Retinal pigment epithelial cell (primary cell): ENCODE results near the gene PPP1R37.

Source experiments
- DNase-seq: peaks from one replicate; pipeline ENCODE4 v3.0.0-alpha.2; 2010; ENCODE audit warnings: low read depth
- H3K4me3 ChIP-seq: 2 replicates; pipeline ENCODE4 v1.5.1; 2011; ENCODE audit warnings: mild to moderate bottlenecking, low read length, control low read depth, moderate library complexity
- TF ChIP-seq, protein P1 (sequence below): conservative IDR thresholded peaks from 2 replicates; pipeline ENCODE4 v1.5.1; 2011; ENCODE audit warnings: low read depth, low read length, control low read depth, inconsistent platforms

The PPP1R37 gene

DNA sequence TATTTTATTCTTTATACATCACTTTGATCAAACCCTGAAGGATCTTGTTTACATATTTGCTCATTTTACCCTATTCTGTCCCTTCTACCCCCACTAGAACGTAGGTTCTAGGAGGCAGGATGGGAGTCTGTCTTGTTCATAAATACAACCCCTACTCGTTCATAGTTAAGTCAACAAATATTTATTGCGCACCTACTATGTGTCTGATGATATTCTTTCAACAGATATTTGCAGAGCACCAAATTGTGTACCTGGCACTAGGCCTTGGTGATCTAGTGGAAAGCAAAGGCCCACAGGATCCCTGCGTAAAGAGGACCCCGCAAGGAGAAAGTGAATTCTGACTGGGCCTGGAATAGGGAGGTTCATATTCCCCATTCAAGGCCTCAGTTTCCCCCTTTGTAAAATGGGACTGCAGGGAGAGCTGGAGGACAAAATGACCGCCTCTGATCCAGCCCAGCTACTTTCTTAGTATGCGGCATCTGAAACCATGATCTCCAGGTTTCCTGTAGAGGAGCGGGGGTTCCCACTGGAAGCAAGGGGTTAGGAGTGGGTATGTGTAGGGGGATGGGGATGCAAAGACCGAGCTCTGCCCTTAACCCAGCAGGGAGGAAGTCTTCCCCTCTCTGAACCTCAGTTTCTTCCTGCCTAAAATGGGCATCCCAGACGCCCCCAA lies 14.5 kb upstream of the PPP1R37 start:
- H3K4me3 ChIP-seq = peak overlapping the region; percentile 95
- no peak for DNase-seq
- TF ChIP-seq, protein P1, sequence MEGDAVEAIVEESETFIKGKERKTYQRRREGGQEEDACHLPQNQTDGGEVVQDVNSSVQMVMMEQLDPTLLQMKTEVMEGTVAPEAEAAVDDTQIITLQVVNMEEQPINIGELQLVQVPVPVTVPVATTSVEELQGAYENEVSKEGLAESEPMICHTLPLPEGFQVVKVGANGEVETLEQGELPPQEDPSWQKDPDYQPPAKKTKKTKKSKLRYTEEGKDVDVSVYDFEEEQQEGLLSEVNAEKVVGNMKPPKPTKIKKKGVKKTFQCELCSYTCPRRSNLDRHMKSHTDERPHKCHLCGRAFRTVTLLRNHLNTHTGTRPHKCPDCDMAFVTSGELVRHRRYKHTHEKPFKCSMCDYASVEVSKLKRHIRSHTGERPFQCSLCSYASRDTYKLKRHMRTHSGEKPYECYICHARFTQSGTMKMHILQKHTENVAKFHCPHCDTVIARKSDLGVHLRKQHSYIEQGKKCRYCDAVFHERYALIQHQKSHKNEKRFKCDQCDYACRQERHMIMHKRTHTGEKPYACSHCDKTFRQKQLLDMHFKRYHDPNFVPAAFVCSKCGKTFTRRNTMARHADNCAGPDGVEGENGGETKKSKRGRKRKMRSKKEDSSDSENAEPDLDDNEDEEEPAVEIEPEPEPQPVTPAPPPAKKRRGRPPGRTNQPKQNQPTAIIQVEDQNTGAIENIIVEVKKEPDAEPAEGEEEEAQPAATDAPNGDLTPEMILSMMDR = no peak

DNA sequence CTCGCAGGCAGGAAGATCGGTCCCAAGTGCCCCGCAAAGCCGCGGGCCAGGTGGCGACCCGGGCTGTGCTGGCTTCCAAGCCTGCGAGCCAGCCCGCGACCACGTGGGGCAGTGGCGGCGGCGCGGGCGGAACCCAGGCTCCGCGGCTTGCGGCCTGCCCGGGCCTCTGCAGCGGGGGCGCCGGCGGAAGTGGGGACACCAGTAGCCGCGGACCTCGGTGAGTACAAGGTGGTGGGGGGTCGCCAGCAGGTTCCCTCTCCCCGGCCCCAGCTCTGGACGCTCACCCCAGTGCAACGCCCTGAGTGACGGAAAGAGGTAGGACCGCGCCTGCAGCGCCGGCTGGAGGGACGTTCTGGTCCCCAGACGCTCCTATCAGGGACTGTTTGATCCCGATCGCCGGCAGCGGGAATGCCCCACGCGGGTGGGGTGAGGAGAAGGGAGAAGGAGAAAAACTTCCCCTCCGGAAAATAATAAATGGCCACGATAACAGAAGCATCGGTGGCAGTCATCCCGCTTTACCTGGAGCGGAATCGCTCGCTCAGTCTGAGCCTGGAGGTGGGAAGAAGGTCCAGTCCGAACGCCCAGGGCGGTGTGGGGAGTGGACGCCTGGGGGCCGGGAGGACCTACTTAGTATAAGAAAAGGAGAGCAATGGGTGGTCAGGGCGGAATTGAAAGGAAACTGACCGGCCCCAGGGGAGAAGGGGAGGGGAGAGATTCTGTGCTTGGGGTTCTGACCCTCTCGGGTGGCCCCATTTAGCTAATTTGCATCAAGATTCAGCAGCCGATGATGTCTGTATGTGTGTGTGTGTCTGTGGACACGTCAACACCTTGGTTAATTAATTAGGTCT lies 13.7 kb upstream of the PPP1R37 start, which contains the start of gene GEMIN7:
Gene GEMIN7 (plus strand): TSS at position 198 of the 848 bp plus-strand sequence. CDS start 10,855 bp downstream, outside the sequence.
- no peak for DNase-seq
- peak within 1 kb of the TSS; percentile 95 for H3K4me3 ChIP-seq
- TF ChIP-seq, protein P1 = no peak

DNA sequence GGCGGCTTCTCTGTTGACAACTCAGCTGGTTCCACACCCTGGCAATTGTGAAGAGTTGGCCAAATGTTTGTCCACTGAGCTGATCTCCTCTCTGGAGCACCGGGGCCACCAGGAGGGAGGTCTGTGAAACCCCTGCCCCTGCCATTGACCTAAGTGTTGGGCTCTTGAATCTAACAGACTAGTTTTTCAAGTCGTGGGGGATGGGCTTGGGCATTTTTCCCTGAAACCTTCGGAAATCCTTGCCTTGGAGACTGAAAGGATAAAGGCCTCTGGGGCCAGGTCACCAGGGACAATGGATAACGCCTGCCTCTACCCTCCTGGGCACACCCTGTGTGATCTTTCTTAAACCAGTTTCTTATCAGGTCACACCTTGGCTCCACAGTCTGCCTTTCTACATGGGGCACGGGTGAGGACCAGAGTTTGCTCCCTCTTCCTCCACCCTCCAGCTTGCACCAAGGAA lies 13.0 kb upstream of the PPP1R37 start:
- peak overlapping the region; percentile 95 for H3K4me3 ChIP-seq
- DNase-seq = no peak
- TF ChIP-seq, protein P1 = no peak

DNA sequence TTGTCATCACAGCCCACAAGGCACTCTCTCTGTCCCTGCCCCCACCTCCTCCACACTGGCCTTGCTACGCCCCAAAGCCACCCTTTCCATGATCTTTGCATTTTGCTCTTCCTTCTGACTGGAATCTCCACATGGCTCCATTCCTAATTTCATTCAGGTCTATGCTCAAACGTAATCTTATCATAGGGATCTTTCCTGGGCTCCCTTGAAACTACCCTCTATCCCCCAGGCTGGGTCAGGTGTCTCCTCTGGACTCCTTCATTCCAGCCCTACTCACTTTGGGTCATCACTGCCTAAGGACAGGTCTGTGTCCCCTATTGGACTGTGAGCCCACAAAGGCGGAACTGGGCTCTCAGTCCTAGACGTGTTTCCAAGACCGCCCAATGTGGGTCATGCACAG lies 10.8 kb upstream of the PPP1R37 start:
- H3K4me3 ChIP-seq = no peak overlapping the region
- TF ChIP-seq, protein P1 = no peak
- no peak for DNase-seq

DNA sequence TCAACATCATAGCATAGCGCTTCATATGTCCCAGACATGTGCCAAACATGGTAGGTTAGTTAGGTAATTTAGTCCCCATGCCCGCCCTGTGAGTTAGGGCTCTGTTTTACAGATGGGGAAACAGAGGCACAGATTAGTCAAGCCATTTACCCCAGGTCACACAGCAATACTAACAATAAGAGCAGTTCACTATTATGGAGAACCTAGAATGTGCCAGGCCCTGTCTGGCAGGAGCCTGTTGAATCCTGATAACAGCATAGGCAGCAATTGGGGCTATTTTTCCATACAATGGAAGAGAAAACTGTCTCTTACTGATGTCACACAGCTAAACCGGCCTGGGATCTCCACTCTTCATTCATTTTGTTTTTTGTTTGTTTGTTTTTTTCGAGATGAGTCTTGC lies 6.5 kb upstream of the PPP1R37 start:
- no peak for DNase-seq
- H3K4me3 ChIP-seq = no peak overlapping the region
- TF ChIP-seq, protein P1 = no peak

DNA sequence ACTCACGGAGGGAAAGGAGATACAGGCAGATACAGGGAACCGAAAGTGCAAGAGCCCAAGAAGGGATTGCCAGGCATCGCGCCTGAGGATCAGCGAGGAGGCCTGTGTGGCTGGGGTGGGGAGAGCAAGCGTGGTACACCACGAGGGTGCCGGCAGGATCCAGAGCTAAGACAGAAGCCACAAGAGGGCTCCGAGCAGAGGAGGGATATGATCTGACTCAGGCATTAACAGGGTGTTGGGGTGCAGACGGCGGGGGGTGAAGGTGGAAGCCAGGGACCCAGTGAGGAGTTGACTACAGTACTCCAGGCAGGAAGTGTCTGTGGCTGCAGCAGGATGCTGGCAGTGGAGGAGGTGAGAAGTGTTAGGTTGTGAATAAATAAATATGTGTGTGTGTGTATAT lies 5.4 kb upstream of the PPP1R37 start:
- H3K4me3 ChIP-seq = no peak overlapping the region
- no peak for DNase-seq
- TF ChIP-seq, protein P1 = no peak
